Loucy (cell line): ENCODE results near the gene EGR4.
"Not testable (repeated sequence)": the region's sequence is repeated elsewhere in the genome, so short reads cannot be mapped to it uniquely, and the experiment has no call there.

ENCODE experiments used
- H2AFZ ChIP-seq: fragments of 200-600 bp; sonication (generic); 2 replicates; pipeline ENCODE4 v1.6.0; 2016; ENCODE audit warnings: antibody characterized with exemption, mild to moderate bottlenecking, low read length, moderate library complexity
- H3F3A ChIP-seq: fragments of 200-600 bp; 2 replicates; pipeline ENCODE4 v1.6.0; 2016; ENCODE audit warnings: antibody characterized with exemption, low read depth, mild to moderate bottlenecking
- H3K27me3 ChIP-seq: fragments of 200-600 bp; sonication (generic); 2 replicates; pipeline ENCODE4 v1.6.1; 2014; ENCODE audit warnings: low read length, mild to moderate bottlenecking; ENCODE audit not compliant: insufficient read depth, poor library complexity, severe bottlenecking
- H3K36me3 ChIP-seq: fragments of 200-600 bp; sonication (generic); 2 replicates; pipeline ENCODE4 v1.6.1; 2016; ENCODE audit warnings: low read length; ENCODE audit not compliant: insufficient read depth
- H3K4me1 ChIP-seq: fragments of 200-600 bp; sonication (generic); 2 replicates; pipeline ENCODE4 v1.5.1; 2014; ENCODE audit warnings: low read length, mild to moderate bottlenecking; ENCODE audit not compliant: insufficient read depth, poor library complexity, severe bottlenecking
- H3K4me2 ChIP-seq: fragments of 200-600 bp; sonication (generic); 2 replicates; pipeline ENCODE4 v1.6.0; 2014; ENCODE audit warnings: antibody characterized with exemption, low read length, low read depth, mild to moderate bottlenecking; ENCODE audit not compliant: poor library complexity, severe bottlenecking
- H3K4me3 ChIP-seq: fragments of 200-600 bp; sonication (generic); 2 replicates; pipeline ENCODE4 v1.5.1; 2014; ENCODE audit warnings: low read length, mild to moderate bottlenecking, mixed read lengths; ENCODE audit not compliant: poor library complexity, severe bottlenecking
- H3K79me2 ChIP-seq: fragments of 200-600 bp; sonication (generic); 2 replicates; pipeline ENCODE4 v1.6.1; 2014; ENCODE audit warnings: low read length; ENCODE audit not compliant: insufficient read depth
- H3K9ac ChIP-seq: fragments of 200-600 bp; sonication (generic); 2 replicates; pipeline ENCODE4 v1.6.0; 2014; ENCODE audit warnings: mild to moderate bottlenecking, low read depth, low read length, moderate library complexity; ENCODE audit not compliant: poor library complexity, severe bottlenecking
- H3K9me2 ChIP-seq: fragments of 200-600 bp; sonication (generic); replicated peaks from 2 replicates; pipeline ENCODE4 v1.6.1; 2016; ENCODE audit warnings: low read depth, low read length, mixed read lengths
- H3K9me3 ChIP-seq: fragments of 200-600 bp; sonication (generic); 2 replicates; pipeline ENCODE4 v1.6.1; 2014; ENCODE audit warnings: mild to moderate bottlenecking, antibody characterized with exemption, low read length, low read depth; ENCODE audit not compliant: insufficient read depth
- H4K20me1 ChIP-seq: fragments of 200-600 bp; sonication (generic); 2 replicates; pipeline ENCODE4 v1.6.0; 2014; ENCODE audit warnings: antibody characterized with exemption, low read length, mild to moderate bottlenecking; ENCODE audit not compliant: insufficient read depth, poor library complexity, severe bottlenecking
- CTCF ChIP-seq: fragments of 200-600 bp; sonication (generic); conservative IDR thresholded peaks from 2 replicates; pipeline ENCODE4 v1.5.1; 2014; ENCODE audit warnings: mild to moderate bottlenecking, antibody characterized with exemption, low read length
- EZH2phosphoT487 ChIP-seq: fragments of 200-600 bp; IDR thresholded peaks from 2 replicates; pipeline ENCODE4 v1.6.1; 2018; ENCODE audit warnings: antibody characterized with exemption, mild to moderate bottlenecking, moderate library complexity, borderline replicate concordance

EGR4 gene

GRCh38 chr2:73263540-73264331 lies 29.6 kb downstream of the EGR4 start:
- Histone ChIP-seq H4K20me1 (no peaks in the 10 kb centered on the region), H3K9me2 (no peaks in the 10 kb centered on the region), H3K27me3 (no peaks in the 10 kb centered on the region), H3F3A (no peaks in the 10 kb centered on the region), H3K9me3 (no peaks in the 10 kb centered on the region), H3K9ac (no peak overlapping the region), H3K4me2 (no peak overlapping the region), H3K36me3 (peaks cover 57% of the 10 kb centered on the region; the same call in 1 of the 2 replicates), H2AFZ (no peak overlapping the region), H3K4me1 (no peaks in the 10 kb centered on the region), H3K4me3 (no peak overlapping the region), H3K79me2 (no peaks in the 10 kb centered on the region)
- no peak for TF ChIP-seq EZH2phosphoT487
- TF ChIP-seq CTCF = no peak

GRCh38 chr2:73262691-73263429 lies 30.5 kb downstream of the EGR4 start:
- H3K36me3 ChIP-seq = peaks cover 58% of the 10 kb centered on the region; the same call in 1 of the 2 replicates
- H3K9ac ChIP-seq, H3F3A ChIP-seq: not testable (repeated sequence)

DNA sequence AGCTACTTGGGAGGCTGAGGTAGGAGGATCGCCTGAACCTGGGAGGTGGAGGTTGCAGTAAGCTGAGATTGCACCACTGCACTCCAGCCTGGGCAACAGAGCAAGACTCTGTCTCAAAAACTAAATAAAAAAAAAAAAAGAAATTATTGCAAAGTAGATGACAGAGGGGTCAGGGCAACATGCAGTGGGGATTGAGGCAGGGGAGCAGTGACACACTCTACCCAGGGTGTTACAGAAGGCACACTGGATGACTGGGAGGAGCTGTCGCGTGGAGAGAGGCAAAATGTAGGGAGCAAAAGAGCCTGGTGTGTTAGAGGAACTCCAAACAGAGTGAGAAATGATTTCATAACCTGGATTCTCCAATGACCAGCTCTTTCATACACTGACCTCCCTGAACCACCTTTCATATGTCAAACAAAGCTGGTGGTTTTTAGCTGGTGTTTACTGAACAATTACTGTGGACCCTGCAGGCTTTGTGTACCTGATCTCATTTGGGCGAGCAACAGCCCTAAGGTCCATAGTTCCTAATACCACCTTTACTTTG lies 31.2 kb downstream of the EGR4 start:
- H3K36me3 ChIP-seq = peaks cover 56% of the 10 kb centered on the region; the same call in 1 of the 2 replicates
- TF ChIP-seq EZH2phosphoT487 (no peak), CTCF (no peak)
- no peaks in the 10 kb centered on the region for H4K20me1 ChIP-seq

More at GRCh38 chr2:73262691-73263429, 30.5 kb downstream of the EGR4 start:
- not testable (repeated sequence) for H3K4me1 ChIP-seq, H2AFZ ChIP-seq, H3K9me3 ChIP-seq, H3K27me3 ChIP-seq, H3K79me2 ChIP-seq, H3K4me3 ChIP-seq, H3K9me2 ChIP-seq, H3K4me2 ChIP-seq, H4K20me1 ChIP-seq

More for the DNA sequence above, 31.2 kb downstream of the EGR4 start:
- H3F3A ChIP-seq = no peaks in the 10 kb centered on the region
- no peaks in the 10 kb centered on the region for H3K4me1 ChIP-seq
- H3K27me3 ChIP-seq = no peaks in the 10 kb centered on the region
- no peak overlapping the region for H2AFZ ChIP-seq
- H3K9me2 ChIP-seq = no peaks in the 10 kb centered on the region
- H3K9ac ChIP-seq = no peak overlapping the region
- H3K9me3 ChIP-seq = no peaks in the 10 kb centered on the region
- H3K79me2 ChIP-seq = no peaks in the 10 kb centered on the region
- no peak overlapping the region for H3K4me2 ChIP-seq
- no peak overlapping the region for H3K4me3 ChIP-seq
